GM12878 (cell line): ENCODE results near the gene PHB1.

ENCODE experiments used
- EZH2 ChIP-seq: IDR thresholded peaks from 2 replicates; pipeline ENCODE4 v1.6.1; 2012; ENCODE audit warnings: low read depth, mild to moderate bottlenecking, control low read depth, inconsistent platforms, low read length, borderline replicate concordance; ENCODE audit not compliant: control insufficient read depth
- PAX8 ChIP-seq: fragments of 450-650 bp; IDR thresholded peaks from 2 replicates; pipeline ENCODE4 v1.6.1; 2017; ENCODE audit warnings: mild to moderate bottlenecking, moderate library complexity
- POLR2A ChIP-seq: IDR thresholded peaks from 2 replicates; pipeline ENCODE4 v1.6.1; 2011; ENCODE audit warnings: low read depth, mild to moderate bottlenecking, low read length
- TARDBP ChIP-seq: IDR thresholded peaks from 2 replicates; pipeline ENCODE4 v1.6.1; 2016; ENCODE audit warnings: borderline replicate concordance

GRCh38 chr17:49442041-49442440 is 27.4 kb upstream of the PHB1 start:
- TF ChIP-seq POLR2A: no peak
- no peak for TF ChIP-seq EZH2
- no peak for TF ChIP-seq PAX8
- TF ChIP-seq TARDBP: no peak
